ENCODE data around the gene DNM2.

DNM2 gene

GRCh38 chr19:10708291-10708690 is 9.6 kb upstream of the DNM2 start:
- Histone ChIP-seq H3K9me3 (ENCODE audit: control insufficient read depth, low read length) (no peaks in the 10 kb centered on the region), H2BK12ac (ENCODE audit: low read length in 2 of 2) (no peak overlapping the region), H2AK5ac (ENCODE audit: low read length, severe bottlenecking) (no peak overlapping the region), H3K4me3 (ENCODE audit: insufficient read depth in 1 of 2, low read depth in 1 of 2, low read length in 2 of 2) (no peak overlapping the region), H3K79me1 (replicated peaks; ENCODE audit: low read length, poor library complexity, severe bottlenecking) (peaks cover 7% of the 10 kb centered on the region), H3K36me3 (ENCODE audit: control insufficient read depth in 1 of 2, insufficient read depth in 2 of 2, low read depth in 1 of 2, low read length in 2 of 2) (peaks cover 34 to 40% of the 10 kb centered on the region in 2 experiments), H3K14ac (ENCODE audit: low read length in 2 of 2) (no peak overlapping the region), H3K27me3 (ENCODE audit: control insufficient read depth in 1 of 2, insufficient read depth in 1 of 2, low read length in 2 of 2) (no peaks in the 10 kb centered on the region), H2BK120ac (ENCODE audit: low read depth, low read length) (no peak overlapping the region), H2BK5ac (ENCODE audit: low read depth, low read length, poor library complexity, severe bottlenecking) (no peak overlapping the region), H3K4ac (ENCODE audit: low read depth in 1 of 2, low read length in 2 of 2) (no peak overlapping the region), H4K91ac (ENCODE audit: low read length) (no peak overlapping the region), H3K18ac (ENCODE audit: low read depth in 1 of 2, low read length in 2 of 2) (no peak overlapping the region), H3K23ac (ENCODE audit: low read length in 2 of 2) (no peak overlapping the region), H2AFZ (ENCODE audit: low read depth, low read length) (no peak overlapping the region), H3K9ac (ENCODE audit: low read length) (no peak overlapping the region), H3K27ac (ENCODE audit: low read length, poor library complexity, severe bottlenecking) (no peak overlapping the region), H3K4me1 (ENCODE audit: control insufficient read depth, insufficient read depth, low read depth, low read length) (peaks cover 3% of the 10 kb centered on the region), H3K4me2 (ENCODE audit: low read length, poor library complexity, severe bottlenecking) (no peak overlapping the region), H4K8ac (ENCODE audit: low read length) (no peak overlapping the region), H2BK15ac (ENCODE audit: low read depth, poor library complexity, severe bottlenecking) (no peak overlapping the region)
- DNase-seq = no peak
- WGBS = 96% methylated on average over 7 of the region's 7 CpGs

- H3K79me1 ChIP-seq (replicated peaks; ENCODE audit: low read length, poor library complexity, severe bottlenecking) = peaks cover 5% of the 10 kb centered on the region
- H2AK5ac ChIP-seq (ENCODE audit: low read length, severe bottlenecking) = no peak overlapping the region
- H3K4me1 ChIP-seq (ENCODE audit: control insufficient read depth, insufficient read depth, low read depth, low read length) = peaks cover 3% of the 10 kb centered on the region
- no peak overlapping the region for H3K18ac ChIP-seq (ENCODE audit: low read depth in 1 of 2, low read length in 2 of 2)
- no peak overlapping the region for H3K4me2 ChIP-seq (ENCODE audit: low read length, poor library complexity, severe bottlenecking)
- no peak overlapping the region for H3K9ac ChIP-seq (ENCODE audit: low read length)
- H4K8ac ChIP-seq (ENCODE audit: low read length) = no peak overlapping the region
- no peak overlapping the region for H2BK12ac ChIP-seq (ENCODE audit: low read length in 2 of 2)
- H3K36me3 ChIP-seq (ENCODE audit: control insufficient read depth in 1 of 2, insufficient read depth in 2 of 2, low read depth in 1 of 2, low read length in 2 of 2) = peaks cover 38 to 43% of the 10 kb centered on the region in 2 experiments
- H3K23ac ChIP-seq (ENCODE audit: low read length in 2 of 2) = no peak overlapping the region
- H4K91ac ChIP-seq (ENCODE audit: low read length) = no peak overlapping the region
- H2BK5ac ChIP-seq (ENCODE audit: low read depth, low read length, poor library complexity, severe bottlenecking) = no peak overlapping the region
- no peak overlapping the region for H2BK120ac ChIP-seq (ENCODE audit: low read depth, low read length)
- no peaks in the 10 kb centered on the region for H3K9me3 ChIP-seq (ENCODE audit: control insufficient read depth, low read length)
- H3K27ac ChIP-seq (ENCODE audit: low read length, poor library complexity, severe bottlenecking) = no peak overlapping the region
- 94% methylated on average over 14 of the region's 14 CpGs for WGBS
- H3K14ac ChIP-seq (ENCODE audit: low read length in 2 of 2) = no peak overlapping the region
- no peaks in the 10 kb centered on the region for H3K27me3 ChIP-seq (ENCODE audit: control insufficient read depth in 1 of 2, insufficient read depth in 1 of 2, low read length in 2 of 2)
- H3K4ac ChIP-seq (ENCODE audit: low read depth in 1 of 2, low read length in 2 of 2) = no peak overlapping the region
- no peak overlapping the region for H2BK15ac ChIP-seq (ENCODE audit: low read depth, poor library complexity, severe bottlenecking)
- no peak overlapping the region for H3K4me3 ChIP-seq (ENCODE audit: insufficient read depth in 1 of 2, low read depth in 1 of 2, low read length in 2 of 2)
- no peak overlapping the region for H2AFZ ChIP-seq (ENCODE audit: low read depth, low read length)
- no peak for DNase-seq
Measured at GRCh38 chr19:10712045-10712444, 5.8 kb upstream of the DNM2 start.

- Histone ChIP-seq H3K9me3 (ENCODE audit: control insufficient read depth, low read length) (no peaks in the 10 kb centered on the region), H3K79me1 (replicated peaks; ENCODE audit: low read length, poor library complexity, severe bottlenecking) (peaks cover 5% of the 10 kb centered on the region), H4K91ac (ENCODE audit: low read length) (peak overlapping the region; percentile 19)
Measured at GRCh38 chr19:10712754-10713153, 5.1 kb upstream of the DNM2 start.

GRCh38 chr19:10713317-10713716 is 4.6 kb upstream of the DNM2 start:
- H3K9ac ChIP-seq (ENCODE audit: low read length) = no peak overlapping the region
- H3K9me3 ChIP-seq (ENCODE audit: control insufficient read depth, low read length) = no peaks in the 10 kb centered on the region
- no peak overlapping the region for H3K18ac ChIP-seq (ENCODE audit: low read depth in 1 of 2, low read length in 2 of 2)
- H3K4me2 ChIP-seq (ENCODE audit: low read length, poor library complexity, severe bottlenecking) = no peak overlapping the region
- H2AK5ac ChIP-seq (ENCODE audit: low read length, severe bottlenecking) = no peak overlapping the region
- H3K27me3 ChIP-seq (ENCODE audit: control insufficient read depth in 1 of 2, insufficient read depth in 1 of 2, low read length in 2 of 2) = no peaks in the 10 kb centered on the region
- H3K4me1 ChIP-seq (ENCODE audit: control insufficient read depth, insufficient read depth, low read depth, low read length) = peaks cover 2% of the 10 kb centered on the region
- H3K23ac ChIP-seq (ENCODE audit: low read length in 2 of 2) = no peak overlapping the region
- no peak overlapping the region for H2BK15ac ChIP-seq (ENCODE audit: low read depth, poor library complexity, severe bottlenecking)
- DNase-seq = no peak
- no peak overlapping the region for H3K4me3 ChIP-seq (ENCODE audit: insufficient read depth in 1 of 2, low read depth in 1 of 2, low read length in 2 of 2)
- peaks cover 5% of the 10 kb centered on the region for H3K79me1 ChIP-seq (replicated peaks; ENCODE audit: low read length, poor library complexity, severe bottlenecking)
- WGBS = 93% methylated on average over 5 of the region's 5 CpGs
- H2BK12ac ChIP-seq (ENCODE audit: low read length in 2 of 2) = no peak overlapping the region
- no peak overlapping the region for H2AFZ ChIP-seq (ENCODE audit: low read depth, low read length)
- H4K8ac ChIP-seq (ENCODE audit: low read length) = no peak overlapping the region
- no peak overlapping the region for H3K4ac ChIP-seq (ENCODE audit: low read depth in 1 of 2, low read length in 2 of 2)
- no peak overlapping the region for H2BK5ac ChIP-seq (ENCODE audit: low read depth, low read length, poor library complexity, severe bottlenecking)
- H2BK120ac ChIP-seq (ENCODE audit: low read depth, low read length) = no peak overlapping the region
- no peak overlapping the region for H3K14ac ChIP-seq (ENCODE audit: low read length in 2 of 2)
- H3K27ac ChIP-seq (ENCODE audit: low read length, poor library complexity, severe bottlenecking) = no peak overlapping the region
- H3K36me3 ChIP-seq (ENCODE audit: control insufficient read depth in 1 of 2, insufficient read depth in 2 of 2, low read depth in 1 of 2, low read length in 2 of 2) = peaks cover 29 to 35% of the 10 kb centered on the region in 2 experiments
- no peak overlapping the region for H4K91ac ChIP-seq (ENCODE audit: low read length)

More at GRCh38 chr19:10712754-10713153, 5.1 kb upstream of the DNM2 start:
- Histone ChIP-seq H2BK120ac (ENCODE audit: low read depth, low read length) (no peak overlapping the region), H3K23ac (ENCODE audit: low read length in 2 of 2) (no peak overlapping the region), H2BK12ac (ENCODE audit: low read length in 2 of 2) (no peak overlapping the region), H3K36me3 (ENCODE audit: control insufficient read depth in 1 of 2, insufficient read depth in 2 of 2, low read depth in 1 of 2, low read length in 2 of 2) (peaks cover 32 to 37% of the 10 kb centered on the region in 2 experiments), H3K27me3 (ENCODE audit: control insufficient read depth in 1 of 2, insufficient read depth in 1 of 2, low read length in 2 of 2) (no peaks in the 10 kb centered on the region), H3K14ac (ENCODE audit: low read length in 2 of 2) (no peak overlapping the region), H3K9ac (ENCODE audit: low read length) (no peak overlapping the region), H3K4me2 (ENCODE audit: low read length, poor library complexity, severe bottlenecking) (no peak overlapping the region), H3K27ac (ENCODE audit: low read length, poor library complexity, severe bottlenecking) (no peak overlapping the region), H3K4me3 (ENCODE audit: insufficient read depth in 1 of 2, low read depth in 1 of 2, low read length in 2 of 2) (no peak overlapping the region), H2BK15ac (ENCODE audit: low read depth, poor library complexity, severe bottlenecking) (no peak overlapping the region), H2AK5ac (ENCODE audit: low read length, severe bottlenecking) (no peak overlapping the region), H3K18ac (ENCODE audit: low read depth in 1 of 2, low read length in 2 of 2) (no peak overlapping the region), H3K4me1 (ENCODE audit: control insufficient read depth, insufficient read depth, low read depth, low read length) (peaks cover 3% of the 10 kb centered on the region), H2AFZ (ENCODE audit: low read depth, low read length) (no peak overlapping the region), H3K4ac (ENCODE audit: low read depth in 1 of 2, low read length in 2 of 2) (no peak overlapping the region), H4K8ac (ENCODE audit: low read length) (no peak overlapping the region), H2BK5ac (ENCODE audit: low read depth, low read length, poor library complexity, severe bottlenecking) (no peak overlapping the region)
- no peak for DNase-seq
- 96% methylated on average over 22 of the region's 23 CpGs for WGBS
